T-helper 2 cell treated with Interferon-gamma antibody and Interleukin-4, amounts not matched to agents 5 μg/mL and 100 μg/mL, for 36 hours (primary cell): ENCODE results near the gene BOK.
A peak's percentile ranks its signal among the peaks of the same experiment; 100 is the strongest.
"Not testable (repeated sequence)": the region's sequence is repeated elsewhere in the genome, so short reads cannot be mapped to it uniquely, and the experiment has no call there.

Experiments used
- DNase-seq: peaks from one replicate; pipeline ENCODE4 v3.0.0; 2021; ENCODE audit warnings: low spot score
- H3K27ac Mint-ChIP-seq: one replicate; pipeline ENCODE4 v1.8.0; 2021; ENCODE audit warnings: mild to moderate bottlenecking, mixed read lengths
- H3K27me3 Mint-ChIP-seq: one replicate; pipeline ENCODE4 v1.8.0; 2021; ENCODE audit warnings: low read depth, mixed read lengths
- H3K36me3 Mint-ChIP-seq: one replicate; pipeline ENCODE4 v1.8.0; 2021; ENCODE audit warnings: low read depth, mixed read lengths
- H3K4me1 Mint-ChIP-seq: one replicate; pipeline ENCODE4 v1.8.0; 2021; ENCODE audit warnings: low read depth, mixed read lengths
- H3K4me3 Mint-ChIP-seq: one replicate; pipeline ENCODE4 v1.8.0; 2022; ENCODE audit warnings: mild to moderate bottlenecking, moderate library complexity, mixed read lengths
- H3K9me3 Mint-ChIP-seq: one replicate; pipeline ENCODE4 v1.8.0; 2021; ENCODE audit warnings: mixed read lengths

BOK gene, protein sequence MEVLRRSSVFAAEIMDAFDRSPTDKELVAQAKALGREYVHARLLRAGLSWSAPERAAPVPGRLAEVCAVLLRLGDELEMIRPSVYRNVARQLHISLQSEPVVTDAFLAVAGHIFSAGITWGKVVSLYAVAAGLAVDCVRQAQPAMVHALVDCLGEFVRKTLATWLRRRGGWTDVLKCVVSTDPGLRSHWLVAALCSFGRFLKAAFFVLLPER

DNA sequence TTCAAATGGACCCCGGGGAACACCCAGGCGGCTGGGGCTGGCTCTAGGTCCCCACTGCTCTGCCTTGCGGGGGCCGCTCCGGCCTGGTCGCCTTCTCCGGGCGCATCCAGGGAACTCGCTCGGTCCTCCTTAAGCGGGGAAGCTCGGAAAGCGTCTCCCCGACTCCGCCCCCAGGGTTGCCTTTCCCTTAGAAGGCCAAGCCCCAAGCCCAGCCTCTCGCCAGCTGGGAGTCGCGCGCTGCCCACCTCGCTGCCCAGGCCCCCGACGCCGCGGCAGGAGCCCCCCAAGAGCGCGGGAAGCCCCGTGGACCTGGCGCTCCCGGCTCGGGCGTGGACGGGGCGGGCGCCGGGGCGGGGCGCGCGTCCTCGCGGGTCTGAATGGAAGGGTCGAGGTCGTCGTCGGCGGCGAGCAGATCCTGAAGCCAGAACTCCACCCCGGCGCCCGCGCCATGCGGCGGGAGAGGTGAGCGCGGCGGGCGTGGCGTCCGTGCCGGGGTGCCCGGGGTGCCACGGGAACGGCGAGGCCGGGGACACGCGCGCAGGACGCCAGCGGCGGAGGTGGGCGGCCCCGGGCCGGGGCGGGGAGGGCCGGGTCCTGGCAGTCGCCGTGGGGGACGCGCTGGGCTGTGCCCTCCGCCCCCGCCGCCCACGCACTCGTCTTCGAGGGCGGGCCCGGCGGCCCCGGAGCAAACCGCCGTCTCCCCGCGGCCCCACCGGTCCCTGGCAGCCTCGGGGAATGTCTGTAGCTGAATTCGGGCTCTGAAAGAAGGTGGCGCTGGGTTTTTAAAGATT is at the start of gene BOK:
Gene BOK (plus strand): TSS at position 214 of the 791 bp plus-strand sequence. CDS start 739 bp downstream, outside the sequence.
- no peak within 1 kb of the TSS for H3K27ac Mint-ChIP-seq
- H3K36me3 Mint-ChIP-seq = peaks cover 3% of the 10 kb centered on the region
- peak; percentile 24 for DNase-seq
- peaks cover 40% of the 10 kb centered on the region for H3K27me3 Mint-ChIP-seq
- peak within 1 kb of the TSS; percentile 67 for H3K4me3 Mint-ChIP-seq
- peaks cover 10% of the 10 kb centered on the region for H3K4me1 Mint-ChIP-seq
- no peaks in the 10 kb centered on the region for H3K9me3 Mint-ChIP-seq

DNA sequence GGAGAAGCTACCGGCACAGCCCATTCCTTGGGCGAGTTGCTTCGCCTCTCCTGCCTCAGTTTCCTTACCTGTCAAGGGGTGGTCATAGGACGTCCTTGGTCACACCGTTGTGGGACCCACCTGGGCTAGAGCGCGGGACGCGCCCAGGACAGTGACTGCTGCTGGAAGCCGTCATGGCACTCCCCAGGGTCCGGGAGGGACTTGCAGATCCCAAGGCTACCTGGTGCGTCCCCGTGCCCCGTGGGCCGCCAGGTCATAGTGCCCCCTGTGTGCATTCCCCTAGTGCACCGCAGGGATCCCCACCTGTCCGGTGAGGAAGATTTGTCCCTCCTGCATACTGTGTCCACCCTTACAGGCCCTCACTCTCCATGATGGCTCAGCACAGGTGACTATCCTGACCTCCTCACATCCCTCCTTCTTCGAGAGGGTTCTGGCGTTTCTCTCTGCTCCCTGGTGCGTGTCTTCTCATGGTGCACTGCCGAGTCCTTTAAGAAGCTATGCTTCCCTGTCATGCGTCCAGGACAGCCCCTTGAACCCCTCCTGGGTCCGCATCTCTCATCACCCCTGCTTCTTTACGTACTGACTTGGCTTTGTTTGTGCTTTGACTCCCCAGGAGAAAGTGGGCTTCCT is 49.3 kb upstream of the BOK start:
- H3K27ac Mint-ChIP-seq = peak overlapping the region; percentile 70
- H3K36me3 Mint-ChIP-seq = no peaks in the 10 kb centered on the region
- no peaks in the 10 kb centered on the region for H3K9me3 Mint-ChIP-seq
- H3K4me1 Mint-ChIP-seq = peaks cover 10% of the 10 kb centered on the region
- H3K27me3 Mint-ChIP-seq = peaks cover 3% of the 10 kb centered on the region
- H3K4me3 Mint-ChIP-seq = peak overlapping the region; percentile 66
- no peak for DNase-seq

DNA sequence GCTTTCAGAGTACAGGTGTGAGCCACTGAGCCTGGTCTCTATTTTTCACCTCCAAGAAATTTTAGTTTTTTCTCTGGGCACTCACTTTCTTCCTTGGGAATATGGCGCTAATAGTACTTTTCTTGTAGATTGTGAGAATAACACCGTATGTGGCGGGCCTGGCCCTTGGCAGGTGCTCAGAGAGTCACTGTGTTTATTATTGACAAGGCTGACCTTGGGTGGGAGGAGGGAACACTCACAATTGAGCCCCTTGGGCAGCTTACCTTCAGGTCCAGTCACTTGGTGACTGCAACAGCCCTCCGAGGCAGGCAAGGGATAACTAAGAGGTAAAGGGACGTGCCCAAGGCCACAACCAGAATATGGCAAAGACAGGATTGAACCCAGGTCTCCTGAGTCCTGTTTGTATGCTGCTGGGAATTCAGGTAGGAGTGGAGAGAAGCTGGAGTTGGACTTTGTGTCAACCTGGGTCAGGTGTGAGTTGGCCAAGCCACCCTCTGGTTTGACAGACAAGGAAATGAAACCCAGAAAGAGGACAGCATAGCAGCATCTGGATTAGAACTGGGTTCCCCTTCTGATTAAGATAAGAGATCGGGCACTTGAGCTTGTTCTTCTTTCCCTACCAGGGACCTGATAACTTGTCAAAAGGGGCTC is 47.3 kb upstream of the BOK start:
- Mint-ChIP-seq H3K4me1 (peaks cover 17% of the 10 kb centered on the region), H3K9me3 (no peaks in the 10 kb centered on the region), H3K36me3 (no peaks in the 10 kb centered on the region), H3K27ac (no peak overlapping the region), H3K4me3 (peak overlapping the region; percentile 29), H3K27me3 (peaks cover 3% of the 10 kb centered on the region)
- no peak for DNase-seq

DNA sequence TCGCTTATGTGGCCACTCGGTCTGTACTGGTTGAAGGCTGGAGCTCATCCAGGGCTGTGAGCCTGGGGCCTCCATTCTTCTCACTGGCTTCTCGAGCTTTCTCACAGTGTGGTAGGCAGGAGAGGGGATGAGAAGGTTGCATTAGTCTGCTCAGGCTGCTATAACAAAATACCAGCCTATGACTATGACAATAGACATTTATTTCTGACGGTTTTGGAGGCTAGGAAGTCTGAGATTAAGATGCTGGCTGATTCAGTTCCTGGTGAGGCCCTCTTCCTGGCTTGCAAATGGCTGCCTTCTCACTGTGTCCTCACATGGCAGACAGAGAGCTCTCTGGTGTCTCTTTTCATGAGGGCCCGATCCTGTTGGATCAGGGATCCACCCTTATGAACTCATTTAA is 44.0 kb upstream of the BOK start:
- Mint-ChIP-seq H3K27ac (peak overlapping the region; percentile 22), H3K9me3 (peaks cover 8% of the 10 kb centered on the region)
- DNase-seq = no peak

DNA sequence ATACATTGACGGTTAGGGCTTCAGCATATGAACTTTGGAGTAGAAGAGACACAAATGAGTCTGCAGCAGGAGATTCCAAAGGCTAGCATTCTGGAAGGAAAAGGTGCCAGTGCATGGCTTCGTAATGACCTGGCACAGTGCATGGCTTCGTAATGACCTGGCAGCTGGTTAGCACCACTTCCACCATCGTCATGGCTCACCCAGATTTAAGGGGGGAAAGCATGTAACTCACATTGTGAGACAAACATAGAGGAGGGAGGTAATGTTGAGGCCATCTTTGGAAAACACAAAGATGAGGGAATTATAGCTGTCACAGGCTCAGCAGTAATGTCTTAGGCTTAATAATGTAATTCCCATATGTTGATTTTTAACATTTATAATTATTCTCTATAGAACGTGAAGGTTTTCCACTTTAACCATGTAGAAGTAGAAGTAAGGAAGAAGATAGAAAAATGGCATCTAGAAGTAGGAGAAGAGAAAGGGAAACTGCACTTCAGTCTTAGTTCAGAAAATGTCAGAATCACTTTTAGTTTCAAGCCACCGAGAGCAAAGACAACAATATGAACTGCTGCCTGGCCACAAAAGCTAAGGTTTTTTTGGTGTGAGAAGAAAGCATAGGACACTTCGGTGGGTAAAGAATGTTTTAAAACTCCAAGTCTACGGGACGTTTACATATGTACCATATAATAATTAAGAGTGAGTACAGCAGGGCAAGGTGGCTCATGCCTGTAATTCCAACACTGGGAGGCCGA is 43.4 kb upstream of the BOK start:
- Mint-ChIP-seq H3K27ac (peak overlapping the region; percentile 76), H3K4me1 (peaks cover 17% of the 10 kb centered on the region), H3K36me3 (peaks cover 2% of the 10 kb centered on the region), H3K4me3 (peak overlapping the region; percentile 12), H3K27me3 (peaks cover 5% of the 10 kb centered on the region), H3K9me3 (peaks cover 8% of the 10 kb centered on the region)
- DNase-seq = no peak

More for the DNA sequence above, 44.0 kb upstream of the BOK start:
- Mint-ChIP-seq H3K27me3 (peaks cover 5% of the 10 kb centered on the region), H3K4me3 (no peak overlapping the region), H3K36me3 (peaks cover 2% of the 10 kb centered on the region), H3K4me1 (peaks cover 18% of the 10 kb centered on the region)

DNA sequence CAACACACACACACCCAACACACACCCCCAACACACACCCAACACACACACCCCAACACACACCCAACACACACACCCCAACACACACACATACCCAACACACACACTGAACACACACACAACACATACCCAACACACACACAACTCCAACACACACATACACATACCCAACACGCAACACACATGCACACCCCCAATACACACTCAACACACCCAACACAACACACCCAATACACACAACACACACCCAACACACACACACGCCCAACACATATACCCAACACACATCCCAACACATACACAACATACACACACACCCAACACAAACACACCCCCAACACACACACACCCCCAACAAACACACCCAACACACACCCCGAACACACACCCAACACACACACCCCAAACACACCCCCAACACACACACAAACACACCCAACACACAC is 42.0 kb upstream of the BOK start:
- DNase-seq = no peak
- Mint-ChIP-seq H3K9me3 (peaks cover 8% of the 10 kb centered on the region), H3K27ac (peak overlapping the region; percentile 28), H3K4me1 (peaks cover 17% of the 10 kb centered on the region), H3K36me3 (peaks cover 2% of the 10 kb centered on the region), H3K27me3 (peaks cover 5% of the 10 kb centered on the region), H3K4me3 (no peak overlapping the region)

DNA sequence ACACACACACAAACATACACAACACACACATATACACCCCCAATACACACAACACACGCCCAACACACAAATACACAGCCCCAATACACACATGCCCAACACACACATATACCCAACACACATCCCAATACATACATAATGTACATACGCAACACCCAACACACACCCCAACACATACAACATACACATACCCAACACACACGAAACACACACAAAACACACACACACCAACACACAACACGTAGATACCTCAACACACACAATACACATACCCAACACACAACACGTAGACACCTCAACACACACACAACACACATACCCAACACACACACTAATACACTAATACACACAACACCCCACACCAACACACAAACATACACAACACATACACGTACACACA is 41.2 kb upstream of the BOK start:
- no peak for DNase-seq
- peaks cover 5% of the 10 kb centered on the region for H3K27me3 Mint-ChIP-seq
- H3K27ac Mint-ChIP-seq = peak overlapping the region; percentile 42
- peaks cover 17% of the 10 kb centered on the region for H3K4me1 Mint-ChIP-seq
- H3K9me3 Mint-ChIP-seq = peaks cover 8% of the 10 kb centered on the region
- no peak overlapping the region for H3K4me3 Mint-ChIP-seq
- peaks cover 2% of the 10 kb centered on the region for H3K36me3 Mint-ChIP-seq

DNA sequence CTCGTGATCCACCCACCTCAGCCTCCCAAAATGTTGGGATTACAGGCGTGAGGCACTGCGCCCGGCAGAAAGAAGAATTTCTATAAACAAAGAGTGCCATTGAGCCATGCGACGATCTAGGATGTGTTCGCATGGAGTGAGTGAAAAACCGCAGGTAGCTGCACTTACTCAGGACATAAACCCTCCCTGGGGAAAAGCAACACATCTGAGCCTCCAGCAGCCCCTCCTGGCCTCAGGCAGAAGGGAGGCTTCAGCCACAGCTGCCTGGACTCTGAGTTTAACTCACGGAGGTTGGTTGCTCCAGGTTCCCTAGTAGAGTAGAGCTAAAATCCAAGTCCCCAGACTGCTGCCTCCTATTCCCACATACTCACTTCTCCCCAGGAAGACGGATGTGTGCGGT is 38.9 kb upstream of the BOK start:
- peaks cover 8% of the 10 kb centered on the region for H3K9me3 Mint-ChIP-seq
- peaks cover 17% of the 10 kb centered on the region for H3K4me1 Mint-ChIP-seq
- H3K27me3 Mint-ChIP-seq = peaks cover 9% of the 10 kb centered on the region
- H3K27ac Mint-ChIP-seq = no peak overlapping the region
- H3K36me3 Mint-ChIP-seq = peaks cover 2% of the 10 kb centered on the region
- no peak for DNase-seq
- no peak overlapping the region for H3K4me3 Mint-ChIP-seq

DNA sequence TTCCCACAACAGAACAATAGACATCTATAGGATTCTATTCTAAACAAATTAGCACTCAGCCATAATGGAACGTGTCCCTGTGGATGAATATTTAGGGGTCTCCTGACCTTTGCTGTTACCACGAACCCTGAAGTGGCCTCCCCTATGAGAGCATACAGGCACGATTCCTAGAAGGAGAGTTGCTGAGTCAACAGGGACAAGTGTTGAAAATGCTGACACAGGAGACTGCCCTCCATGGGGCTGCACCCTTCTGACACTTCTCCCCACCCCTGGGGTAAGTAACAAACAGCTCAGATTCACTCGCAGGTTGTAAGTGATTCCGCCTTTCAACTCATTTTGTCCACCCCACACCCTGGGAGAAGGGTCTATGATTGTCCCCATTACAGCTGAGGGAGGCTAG is 36.1 kb upstream of the BOK start:
- Mint-ChIP-seq H3K27ac (no peak overlapping the region), H3K27me3 (peaks cover 11% of the 10 kb centered on the region), H3K9me3 (peaks cover 6% of the 10 kb centered on the region), H3K36me3 (no peaks in the 10 kb centered on the region), H3K4me1 (peaks cover 1% of the 10 kb centered on the region), H3K4me3 (no peak overlapping the region)
- no peak for DNase-seq

DNA sequence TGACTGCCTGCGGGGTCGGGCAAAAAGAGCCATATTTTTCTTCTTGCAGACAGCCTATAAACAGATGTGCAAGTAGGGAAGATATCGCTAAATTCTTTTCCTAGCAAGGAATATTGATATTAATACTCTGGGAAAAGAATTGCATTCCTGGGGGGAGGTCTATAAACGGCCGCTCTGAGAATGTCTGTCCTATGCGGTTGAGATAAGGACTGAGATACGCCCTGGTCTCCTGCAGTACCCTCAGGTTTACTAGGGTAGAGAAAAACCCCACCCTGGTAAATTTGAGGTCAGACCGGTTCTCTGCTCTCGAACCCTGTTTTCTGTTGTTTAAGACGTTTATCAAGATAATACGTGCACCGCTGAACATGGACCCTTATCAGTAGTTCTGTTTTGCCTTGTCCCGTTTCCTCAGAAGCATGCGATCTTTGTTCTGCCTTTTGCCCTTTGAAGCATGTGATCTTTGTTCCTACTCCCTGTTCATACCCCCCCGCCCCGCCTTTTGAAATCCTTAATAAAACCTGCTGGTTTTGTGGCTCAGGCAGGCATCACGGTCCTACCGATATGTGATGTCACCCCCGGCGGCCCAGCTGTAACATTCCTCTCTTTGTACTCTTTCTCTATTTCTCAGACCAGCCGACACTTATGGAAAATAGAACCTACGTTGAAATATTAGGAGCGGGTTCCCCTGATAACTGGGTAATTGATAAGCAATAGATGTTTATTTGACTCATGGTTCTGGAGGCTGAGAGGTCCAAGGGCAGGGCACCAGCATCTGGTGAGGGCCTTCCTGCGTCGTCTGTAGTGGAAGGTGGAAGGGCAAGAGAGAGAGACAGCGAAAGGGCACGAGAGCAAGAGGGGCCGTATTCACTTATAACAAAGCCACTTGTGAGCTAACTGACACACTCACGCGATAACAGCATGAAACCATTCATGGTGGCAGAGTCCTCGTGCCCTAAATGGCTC is 32.4 kb upstream of the BOK start:
- H3K4me1 Mint-ChIP-seq, H3K36me3 Mint-ChIP-seq, H3K27ac Mint-ChIP-seq, H3K4me3 Mint-ChIP-seq, H3K27me3 Mint-ChIP-seq, H3K9me3 Mint-ChIP-seq, DNase-seq: not testable (repeated sequence)

DNA sequence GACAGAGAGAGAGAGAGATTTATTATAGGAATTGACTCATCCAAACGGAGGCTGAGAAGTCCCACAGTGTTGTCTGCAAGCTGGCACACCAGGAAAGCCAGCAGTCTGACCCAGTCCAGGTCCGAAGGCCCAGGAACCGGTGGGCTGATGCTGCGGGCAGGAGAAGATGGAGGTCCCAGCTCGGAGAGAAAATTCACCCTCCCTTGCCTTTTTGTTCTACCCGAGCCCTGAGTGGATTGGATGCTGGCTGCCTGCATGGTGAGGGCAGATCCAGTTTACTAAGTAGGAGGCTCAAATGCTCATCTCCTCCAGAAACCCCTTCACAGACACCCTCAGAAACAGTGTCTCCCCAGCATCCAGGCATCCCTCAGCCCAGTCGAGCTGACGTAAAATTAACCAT is 28.0 kb upstream of the BOK start:
- H3K9me3 Mint-ChIP-seq = peaks cover 4% of the 10 kb centered on the region
- H3K4me1 Mint-ChIP-seq = no peaks in the 10 kb centered on the region
- no peaks in the 10 kb centered on the region for H3K36me3 Mint-ChIP-seq
- H3K4me3 Mint-ChIP-seq = no peak overlapping the region
- no peak overlapping the region for H3K27ac Mint-ChIP-seq
- no peaks in the 10 kb centered on the region for H3K27me3 Mint-ChIP-seq
- DNase-seq = no peak

DNA sequence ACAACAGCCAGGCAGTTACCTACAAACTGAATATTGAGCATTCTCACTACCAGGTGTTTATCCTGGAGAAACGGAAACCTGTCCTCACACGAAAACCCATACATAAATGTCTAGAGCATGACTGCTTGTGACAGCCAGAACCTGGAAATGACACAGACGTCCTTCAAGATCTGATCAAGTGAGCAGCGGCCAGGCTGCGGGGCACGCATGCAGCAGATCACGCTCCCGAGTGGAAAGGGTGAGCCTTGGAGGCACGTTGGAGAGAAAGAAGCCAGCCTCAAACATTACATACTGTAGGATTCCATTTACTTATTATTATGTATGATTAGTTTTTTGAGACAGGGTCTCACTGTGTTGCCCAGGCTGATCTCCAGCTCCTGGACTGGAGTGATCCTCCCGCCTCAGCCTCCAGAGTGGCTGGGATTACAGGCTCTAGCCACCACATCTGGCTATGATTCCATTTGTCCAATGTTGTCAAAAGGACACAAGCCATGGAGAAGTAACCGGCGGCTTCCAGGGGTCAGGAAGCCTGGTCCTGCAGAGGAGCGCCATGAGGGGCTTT is 27.3 kb upstream of the BOK start:
- no peak for DNase-seq
- H3K4me1 Mint-ChIP-seq = no peaks in the 10 kb centered on the region
- H3K27me3 Mint-ChIP-seq = no peaks in the 10 kb centered on the region
- no peak overlapping the region for H3K4me3 Mint-ChIP-seq
- H3K9me3 Mint-ChIP-seq = peaks cover under 1% of the 10 kb centered on the region
- no peak overlapping the region for H3K27ac Mint-ChIP-seq
- H3K36me3 Mint-ChIP-seq = no peaks in the 10 kb centered on the region
